Adrenal gland (tissue), 12 donors: Measurements from ENCODE around the gene LAT. TPM values are rescaled to one million over a fixed set of nuclear protein-coding genes. Genes with fewer than 3 reads are reported as not detected.

Experiments
- DNase-seq, 7 donors: peaks; one replicate each; pipeline ENCODE4 v3.0.0-alpha.2; 2019 to 2020
- H3K27ac ChIP-seq, 5 donors: fragments of 200-600 bp; sonication (generic) in 4 of 5; 1 replicate in 3 of 5; 2 replicates in 2 of 5; pipeline versions ENCODE4 v1.5.1 to v1.8.0; 2016 to 2020; ENCODE audit warnings: mild to moderate bottlenecking in 1 of 5
- H3K27me3 ChIP-seq: fragments of 200-600 bp; 2 replicates; pipeline ENCODE4 v1.8.0; 2021
- H3K36me3 ChIP-seq, 2 donors: fragments of 200-600 bp; replicated peaks in 1 of 2; 1 replicate in 1 of 2; 2 replicates in 1 of 2; pipeline versions ENCODE4 v1.5.1 to v1.8.0; 2018 to 2022
- H3K4me1 ChIP-seq, 2 donors: fragments of 200-600 bp; replicated peaks in 1 of 2; 1 replicate in 1 of 2; 2 replicates in 1 of 2; pipeline versions ENCODE4 v1.5.1 to v1.8.0; 2018 to 2021
- H3K4me3 ChIP-seq, 4 donors: fragments of 200-600 bp; sonication (generic) in 3 of 4; one replicate each; pipeline ENCODE4 v1.5.1; 2016 to 2018
- H3K9me3 ChIP-seq, 3 donors: fragments of 200-600 bp; sonication (generic) in 1 of 3; replicated peaks in 1 of 3; 1 replicate in 2 of 3; 2 replicates in 1 of 3; pipeline versions ENCODE4 v1.5.1 to v1.8.0; 2016 to 2021
- CTCF ChIP-seq, 6 experiments: fragments of 450-650 bp in 4 of 6; fragments of 200-600 bp in 2 of 6; sonication (generic) in 1 of 6; IDR thresholded peaks; 1 replicate in 5 of 6; 2 replicates in 1 of 6; pipeline versions ENCODE4 v1.5.1 to v1.8.0; 2016 to 2021; ENCODE audit warnings: antibody characterized with exemption in 6 of 6, mild to moderate bottlenecking in 2 of 6, moderate library complexity in 1 of 6
- POLR2A ChIP-seq, 2 donors: fragments of 450-650 bp; IDR thresholded peaks; one replicate each; pipeline ENCODE4 v1.6.1; 2017; ENCODE audit warnings: antibody characterized with exemption in 2 of 2, mild to moderate bottlenecking in 2 of 2, moderate library complexity in 1 of 2
- WGBS, 4 donors: extraction: QIAGEN DNeasy Blood & Tissue Kit in 2 of 4; methylation state at CpG; one replicate each; pipeline versions ENCODE4 v1.1.5 to v1.1.7; 2013 to 2017; 5-methylcytosine and 5-hydroxymethylcytosine counted together
- intact Hi-C, 2 donors: fragments of 100-400 bp; cut with DNase I; formaldehyde crosslinking; loops; one replicate each; pipeline versions ENCODE4 v1.14.1 to v1.15.0; 2022 to 2023
- polyA plus RNA-seq, 3 donors: library from polyadenylated mRNA; stranded (reverse); fragments of 200-250 nt in 2 of 3; fragments of 350-450 nt in 1 of 3; fragmentation: Illumina TruSeq in 1 of 3; extraction: RNeasy Lipid Tissue Mini Kit (QIAGEN cat#74804) in 1 of 3; gene quantifications; one replicate each; pipeline ENCODE4 v1.2.3, GENCODE V29; 2013 to 2014
- total RNA-seq, 9 donors: library from RNA; depleted of rRNA in 4 of 9; stranded (reverse); fragments of >200 nt in 4 of 9; fragments of 120-200 nt in 1 of 9; fragmentation: NEBNext Ultra II Directional in 1 of 9; extraction: Animal tissue kit (Norgen Biotek cat#: 25700) in 1 of 9; gene quantifications; one replicate each; pipeline versions ENCODE4 v1.1.0 to v1.2.4, GENCODE V29; 2013 to 2023
- donor health status: healthy with polysubstance abuse.
- donor health status: Bipolar disorder and iron deficiency.
- donor health status: DM: yes; HTN: yes; CAD: no.
- donor health status: DM: no; HTN: no; CAD: no.
- donor health status: DM: no; HTN: no; CAD: no.
- donor health status: DM: yes; HTN: yes; CAD: no.

LAT gene
- total and polyA plus RNA-seq, 12 donors, result 0.42 to 50.5 (median 1.8) TPM; not detected in 1

- Histone ChIP-seq H3K36me3 (no peaks in the 10 kb centered on the region), H3K4me1 (no peaks in the 10 kb centered on the region), H3K27me3 (no peaks in the 10 kb centered on the region), H3K27ac (no peak overlapping the region), H3K9me3 (no peaks in the 10 kb centered on the region), H3K4me3 (no peak overlapping the region)
- TF ChIP-seq POLR2A (IDR thresholded peaks at IDR 0.05) (no peak), CTCF (IDR thresholded peaks at IDR 0.05) (no peak)
- no peak for DNase-seq
- WGBS, 4 donors, result 81 to 87% (median 85%) methylated on average over 2 of the region's 2 CpGs
- intact Hi-C loops, result no loop called here
These were observed 24.9 kb downstream of the LAT start for GRCh38 chr16:29009838-29010166.

GRCh38 chr16:29011112-29011511 is 26.3 kb downstream of the LAT start:
- no peak overlapping the region for H3K4me3 ChIP-seq
- no peaks in the 10 kb centered on the region for H3K27me3 ChIP-seq
- intact Hi-C loops, result no loop called here
- no peak overlapping the region for H3K27ac ChIP-seq
- TF ChIP-seq CTCF (IDR thresholded peaks at IDR 0.05) (no peak), POLR2A (IDR thresholded peaks at IDR 0.05) (no peak)
- H3K4me1 ChIP-seq, result no peaks in the 10 kb centered on the region
- H3K9me3 ChIP-seq, result no peaks in the 10 kb centered on the region
- WGBS, 4 donors, result 58 to 88% (median 69%) methylated on average over 8 of the region's 8 CpGs
- DNase-seq, result no peak
- no peaks in the 10 kb centered on the region for H3K36me3 ChIP-seq

- intact Hi-C loops, result no loop called here
- Histone ChIP-seq H3K27me3 (no peaks in the 10 kb centered on the region), H3K27ac (no peak overlapping the region), H3K9me3 (no peaks in the 10 kb centered on the region), H3K4me1 (no peaks in the 10 kb centered on the region), H3K4me3 (no peak overlapping the region), H3K36me3 (no peaks in the 10 kb centered on the region)
- DNase-seq, result no peak
- WGBS, 4 donors, result 77 to 89% (median 86%) methylated on average over 4 of the region's 4 CpGs
- TF ChIP-seq POLR2A (IDR thresholded peaks at IDR 0.05) (no peak), CTCF (IDR thresholded peaks at IDR 0.05) (no peak)
These were observed 27.0 kb downstream of the LAT start for GRCh38 chr16:29011851-29012250.

GRCh38 chr16:29012913-29013553 is 28.2 kb downstream of the LAT start:
- intact Hi-C loops, result no loop called here
- H3K9me3 ChIP-seq, result no peaks in the 10 kb centered on the region
- H3K36me3 ChIP-seq, result no peaks in the 10 kb centered on the region
- WGBS, 4 donors, result 66 to 76% (median 71%) methylated on average over 9 of the region's 9 CpGs
- TF ChIP-seq POLR2A (IDR thresholded peaks at IDR 0.05), result no peak
- no peak for TF ChIP-seq CTCF (IDR thresholded peaks at IDR 0.05)
- H3K27me3 ChIP-seq, result no peaks in the 10 kb centered on the region
- H3K4me3 ChIP-seq, result no peak overlapping the region
- H3K4me1 ChIP-seq, result no peaks in the 10 kb centered on the region
- no peak overlapping the region for H3K27ac ChIP-seq
- no peak for DNase-seq
